HFF-Myc (cell line): ENCODE measurements around the gene CRYL1.

ENCODE experiments used
- DNase-seq: peaks from one replicate; pipeline ENCODE4 v3.0.0-alpha.2; 2011; ENCODE audit warnings: low read depth; ENCODE audit errors: extremely low read depth
- H3K4me3 ChIP-seq: replicated peaks from 2 replicates; pipeline ENCODE4 v1.5.1; 2011; ENCODE audit warnings: low read depth, mild to moderate bottlenecking, control low read depth, low read length
- TF ChIP-seq, protein P1 (sequence below): IDR thresholded peaks from 2 replicates; pipeline ENCODE4 v1.5.1; 2012; ENCODE audit warnings: mild to moderate bottlenecking, low read depth, low read length, control low read depth; ENCODE audit errors: missing control alignments

CRYL1 gene

DNA sequence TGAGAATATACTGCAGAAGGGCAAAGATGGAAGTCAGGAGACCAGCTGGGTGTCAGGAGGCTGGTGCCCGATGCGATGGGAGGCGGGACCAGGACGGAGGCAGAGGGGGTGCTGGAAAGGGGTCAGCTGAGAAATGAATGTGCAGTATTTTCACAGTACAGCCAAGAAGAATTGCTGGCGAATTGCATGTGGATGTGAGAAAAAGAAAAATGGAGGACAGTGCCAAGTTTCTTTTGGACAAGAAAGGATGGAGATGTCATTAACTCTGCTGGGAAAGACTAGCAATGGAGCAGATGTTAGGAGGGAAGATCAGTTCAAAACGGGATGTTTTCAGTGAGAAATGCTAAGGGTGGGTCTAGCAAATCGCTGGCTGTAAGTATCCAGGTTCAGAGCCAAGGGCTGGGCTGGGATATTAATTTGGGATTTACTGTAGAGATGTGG, 7.0 kb downstream of the CRYL1 start:
- no peak for DNase-seq
- TF ChIP-seq, protein P1, sequence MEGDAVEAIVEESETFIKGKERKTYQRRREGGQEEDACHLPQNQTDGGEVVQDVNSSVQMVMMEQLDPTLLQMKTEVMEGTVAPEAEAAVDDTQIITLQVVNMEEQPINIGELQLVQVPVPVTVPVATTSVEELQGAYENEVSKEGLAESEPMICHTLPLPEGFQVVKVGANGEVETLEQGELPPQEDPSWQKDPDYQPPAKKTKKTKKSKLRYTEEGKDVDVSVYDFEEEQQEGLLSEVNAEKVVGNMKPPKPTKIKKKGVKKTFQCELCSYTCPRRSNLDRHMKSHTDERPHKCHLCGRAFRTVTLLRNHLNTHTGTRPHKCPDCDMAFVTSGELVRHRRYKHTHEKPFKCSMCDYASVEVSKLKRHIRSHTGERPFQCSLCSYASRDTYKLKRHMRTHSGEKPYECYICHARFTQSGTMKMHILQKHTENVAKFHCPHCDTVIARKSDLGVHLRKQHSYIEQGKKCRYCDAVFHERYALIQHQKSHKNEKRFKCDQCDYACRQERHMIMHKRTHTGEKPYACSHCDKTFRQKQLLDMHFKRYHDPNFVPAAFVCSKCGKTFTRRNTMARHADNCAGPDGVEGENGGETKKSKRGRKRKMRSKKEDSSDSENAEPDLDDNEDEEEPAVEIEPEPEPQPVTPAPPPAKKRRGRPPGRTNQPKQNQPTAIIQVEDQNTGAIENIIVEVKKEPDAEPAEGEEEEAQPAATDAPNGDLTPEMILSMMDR: no peak
- H3K4me3 ChIP-seq: no peak overlapping the region

DNA sequence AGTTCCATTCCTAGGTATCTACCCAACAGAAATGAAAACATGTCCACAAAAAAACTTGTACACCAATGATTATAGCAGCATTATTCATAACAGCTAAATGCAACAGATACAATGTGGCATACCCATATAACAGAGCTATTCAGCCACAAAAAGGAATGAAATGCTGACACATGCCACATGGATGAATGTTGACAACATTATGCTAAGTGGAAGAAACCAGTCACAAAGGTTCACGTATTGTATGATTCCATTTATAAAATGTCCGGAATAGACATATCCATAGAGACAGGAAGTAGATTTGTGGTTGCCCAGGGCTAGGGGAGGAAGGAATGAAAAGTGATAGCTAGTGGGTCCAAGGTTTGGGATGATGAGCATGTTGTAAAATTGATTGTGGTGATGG, 10.8 kb downstream of the CRYL1 start:
- no peak overlapping the region for H3K4me3 ChIP-seq
- TF ChIP-seq, protein P1: no peak
- DNase-seq: no peak

DNA sequence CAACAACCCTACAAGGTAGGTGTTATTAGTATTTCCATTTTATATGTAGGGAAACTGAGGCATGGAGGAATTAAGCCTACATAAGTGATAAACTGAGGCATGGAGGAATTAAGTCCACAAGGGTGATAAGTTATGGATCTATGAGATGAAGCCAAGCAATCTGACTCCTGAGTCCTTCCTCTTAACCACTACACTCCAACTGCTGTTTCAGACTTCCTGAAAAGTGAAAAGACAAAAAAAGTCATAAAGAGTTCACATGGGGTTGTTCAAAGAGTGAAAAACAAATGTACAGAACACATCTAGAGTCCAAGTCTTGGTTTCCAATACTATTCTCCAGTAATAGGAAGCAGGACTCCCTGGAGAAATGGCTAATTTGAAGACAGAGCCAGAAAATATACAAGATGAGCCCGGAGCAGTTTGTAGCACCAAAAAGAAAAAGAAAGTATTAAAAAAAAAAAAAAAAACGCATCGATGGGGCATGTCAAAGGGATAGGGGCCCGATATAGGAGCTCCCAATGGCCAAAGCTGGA, 12.1 kb downstream of the CRYL1 start:
- TF ChIP-seq, protein P1: no peak
- no peak overlapping the region for H3K4me3 ChIP-seq
- no peak for DNase-seq

DNA sequence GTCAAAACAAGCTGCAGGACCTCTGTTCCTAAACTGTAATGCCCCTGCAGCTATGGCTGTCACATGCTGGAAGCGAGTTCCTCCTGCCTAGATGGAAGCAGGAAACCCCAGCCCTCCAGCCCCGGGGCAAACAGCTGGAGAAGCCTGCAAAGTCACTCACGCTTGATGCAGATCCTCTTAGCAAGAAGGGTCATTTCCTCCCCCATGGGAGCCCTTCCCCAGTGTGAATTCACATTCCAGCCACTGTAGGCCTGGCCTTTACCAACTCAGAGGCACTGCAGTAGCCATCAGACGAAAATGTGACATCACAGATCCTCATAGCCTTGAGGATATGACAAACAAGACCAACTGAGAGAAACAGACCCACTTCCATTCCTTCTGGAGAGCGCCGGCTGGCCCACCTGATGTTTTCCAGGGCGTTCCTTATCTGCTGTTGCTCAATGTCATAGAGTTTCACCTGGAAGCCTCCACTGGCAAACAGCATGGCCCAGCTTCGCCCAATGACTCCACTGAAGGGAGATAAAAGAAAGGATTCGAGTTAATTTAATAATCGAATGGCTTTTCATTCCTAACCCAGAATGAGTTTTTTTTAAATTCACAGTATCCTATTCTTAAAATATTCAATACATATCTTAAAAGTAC, 13.5 kb downstream of the CRYL1 start:
- H3K4me3 ChIP-seq: no peak overlapping the region
- DNase-seq: no peak
- TF ChIP-seq, protein P1: no peak

DNA sequence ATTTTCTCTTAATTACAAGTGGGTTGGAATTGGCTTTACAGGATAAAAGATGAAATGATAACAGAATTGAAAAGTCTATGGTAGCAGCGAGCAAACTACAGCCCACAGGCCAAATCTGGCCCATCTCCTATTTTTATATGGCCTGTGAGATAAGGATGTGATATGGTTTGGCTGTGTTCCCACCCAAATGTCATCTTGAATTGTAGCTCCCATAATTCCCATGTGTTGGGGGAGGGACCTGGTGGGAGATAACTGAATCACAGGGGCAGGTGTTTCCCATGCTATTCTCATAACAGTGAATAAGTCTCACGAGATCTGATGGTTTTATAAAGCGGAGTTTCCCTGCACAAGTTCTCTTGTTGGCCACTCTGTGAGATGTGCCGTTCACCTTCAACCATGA, 19.0 kb downstream of the CRYL1 start:
- H3K4me3 ChIP-seq: no peak overlapping the region
- no peak for DNase-seq
- TF ChIP-seq, protein P1: no peak

DNA sequence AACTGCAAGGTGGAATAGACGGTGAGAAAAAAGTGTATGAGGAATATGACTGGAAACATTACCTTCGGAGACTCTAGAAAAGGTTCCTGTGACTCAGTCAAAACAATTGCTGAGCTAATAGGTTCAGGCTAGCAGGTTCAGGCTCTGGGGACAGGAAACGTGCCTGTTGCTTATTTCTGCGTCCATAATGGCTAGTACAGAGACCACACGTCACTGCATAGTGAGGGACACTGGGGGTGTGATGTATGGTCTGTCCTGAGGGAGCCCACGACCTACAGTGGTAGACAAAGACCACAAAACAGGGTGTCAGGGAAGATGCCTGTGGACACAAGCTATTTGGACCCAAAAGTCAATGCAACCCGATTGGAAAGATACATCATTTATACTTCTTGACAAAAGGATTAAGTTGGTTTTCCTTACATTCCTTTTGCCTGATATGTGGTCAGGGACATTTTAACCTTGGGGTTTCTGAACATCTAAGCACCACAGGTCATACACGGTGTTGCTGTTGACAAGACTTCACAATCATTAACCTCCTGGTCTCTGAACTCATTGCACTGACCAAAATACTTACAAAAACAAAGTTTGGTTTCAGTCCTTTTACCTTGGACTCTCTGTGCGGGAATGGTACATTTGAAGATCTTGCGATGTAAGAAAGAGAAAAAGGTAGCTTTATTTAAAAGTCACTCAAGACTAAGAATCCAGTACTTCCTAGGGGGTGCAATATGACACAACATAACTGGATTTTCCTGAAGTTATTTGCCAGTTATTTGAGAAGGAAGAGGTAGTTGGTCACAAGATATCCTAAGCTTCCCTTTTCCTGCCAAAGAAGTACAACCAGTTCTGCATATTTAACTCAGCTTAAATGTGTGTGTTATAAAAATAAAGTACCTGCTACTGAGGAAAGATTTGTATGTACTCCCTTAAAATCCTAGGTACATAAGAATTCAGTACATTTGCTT, 20.0 kb downstream of the CRYL1 start:
- no peak overlapping the region for H3K4me3 ChIP-seq
- TF ChIP-seq, protein P1: no peak
- no peak for DNase-seq
